Mucosa of descending colon (tissue), 3 donors: Measurements from ENCODE around the gene A2M. TPM values are rescaled to one million over a fixed set of nuclear protein-coding genes. Genes with fewer than 3 reads are reported as not detected.

Experiments used
- ATAC-seq: fragments of 200-7000 bp; cut with Tn5 transposase; one replicate; pipeline ENCODE4 v1.9.1; 2020; ENCODE audit warnings: mild to moderate bottlenecking, moderate library complexity
- DNase-seq, 3 donors: peaks; one replicate each; pipeline ENCODE4 v3.0.0-alpha.2; 2020
- H3K36me3 ChIP-seq: fragments of 200-600 bp; one replicate; pipeline ENCODE4 v1.8.0; 2021; ENCODE audit warnings: low read depth, mild to moderate bottlenecking
- H3K4me1 ChIP-seq: fragments of 200-600 bp; one replicate; pipeline ENCODE4 v1.8.0; 2021; ENCODE audit warnings: low read depth, mild to moderate bottlenecking
- H3K4me3 ChIP-seq: fragments of 200-600 bp; one replicate; pipeline ENCODE4 v1.8.0; 2021; ENCODE audit warnings: mild to moderate bottlenecking
- H3K9me3 ChIP-seq: fragments of 200-600 bp; one replicate; pipeline ENCODE4 v1.8.0; 2021; ENCODE audit warnings: mild to moderate bottlenecking
- CTCF ChIP-seq: fragments of 200-600 bp; IDR thresholded peaks from one replicate; pipeline ENCODE4 v1.8.0; 2022; ENCODE audit warnings: antibody characterized with exemption, mild to moderate bottlenecking
- intact Hi-C, 2 donors: fragments of 100-400 bp; cut with DNase I in 1 of 2; cut with micrococcal nuclease in 1 of 2; formaldehyde crosslinking; loops; one replicate each; pipeline versions ENCODE4 v1.11.0 to v1.11.1; 2022; cut with DNase I, micrococcal nuclease
- total RNA-seq, 3 donors: library from RNA; stranded (reverse); fragmentation: NEBNext Ultra II Directional in 2 of 3; extraction: Animal tissue kit (Norgen Biotek cat#: 25700) in 2 of 3; gene quantifications; one replicate each; pipeline versions ENCODE4 v1.2.1 to v1.2.4, GENCODE V29; 2021 to 2023
- donor health status: DM: no; HTN: no; CAD: no; lungs with moderate emphysema.
- donor health status: DM: no; HTN: no; CAD: no.
- donor health status: DM: no; HTN: yes; CAD: no.

The A2M gene
- total RNA-seq, 3 donors from 2014 or later: 83.5 to 223 (median 165) TPM

- no peak for DNase-seq
- TF ChIP-seq CTCF: no peak
- intact Hi-C loops: no loop called here
- no peak for ATAC-seq
- no peaks in the 10 kb centered on the region for H3K4me1 ChIP-seq
- no peaks in the 10 kb centered on the region for H3K36me3 ChIP-seq
- no peaks in the 10 kb centered on the region for H3K9me3 ChIP-seq
- H3K4me3 ChIP-seq: no peak overlapping the region
These were observed 20.4 kb downstream of the A2M start for GRCh38 chr12:9095322-9095721.

GRCh38 chr12:9094512-9095206 lies 21.1 kb downstream of the A2M start:
- TF ChIP-seq CTCF: no peak
- no peak for DNase-seq
- Histone ChIP-seq H3K36me3 (no peaks in the 10 kb centered on the region), H3K4me1 (no peaks in the 10 kb centered on the region), H3K9me3 (no peaks in the 10 kb centered on the region), H3K4me3 (no peak overlapping the region)
- ATAC-seq: no peak
- intact Hi-C loops: no loop called here

- DNase-seq (no peak), ATAC-seq (no peak)
- Histone ChIP-seq H3K4me3 (no peak overlapping the region), H3K9me3 (no peaks in the 10 kb centered on the region), H3K4me1 (no peaks in the 10 kb centered on the region), H3K36me3 (no peaks in the 10 kb centered on the region)
- no peak for TF ChIP-seq CTCF
- intact Hi-C loops: no loop called here
These were observed 23.7 kb downstream of the A2M start for GRCh38 chr12:9091891-9092598.

GRCh38 chr12:9090220-9090619 lies 25.5 kb downstream of the A2M start:
- no peaks in the 10 kb centered on the region for H3K9me3 ChIP-seq
- no peak overlapping the region for H3K4me3 ChIP-seq
- DNase-seq (no peak), ATAC-seq (no peak)
- TF ChIP-seq CTCF: no peak
- no peaks in the 10 kb centered on the region for H3K36me3 ChIP-seq
- intact Hi-C loops: no loop called here
- no peaks in the 10 kb centered on the region for H3K4me1 ChIP-seq

GRCh38 chr12:9087087-9087835 lies 28.5 kb downstream of the A2M start:
- DNase-seq: no peak
- H3K4me1 ChIP-seq: no peaks in the 10 kb centered on the region
- no peak for TF ChIP-seq CTCF
- no peak for ATAC-seq
- intact Hi-C loops: no loop called here
- no peak overlapping the region for H3K4me3 ChIP-seq
- no peaks in the 10 kb centered on the region for H3K36me3 ChIP-seq
- H3K9me3 ChIP-seq: peaks cover 12% of the 10 kb centered on the region
